GM11168 (cell line): ENCODE results near the gene MRC2.
"Not testable (repeated sequence)": the region's sequence is repeated elsewhere in the genome, so short reads cannot be mapped to it uniquely, and the experiment has no call there.

Source experiments
- in situ Hi-C: fragments of 300-500 bp; cut with MboI; formaldehyde crosslinking; loops from one replicate; pipeline ENCODE4 v1.12.0; 2022; ENCODE audit warnings: low sequenced_read_pairs; ENCODE audit not compliant: unreplicated experiment

MRC2 gene

GRCh38 chr17:62675260-62675659 lies 47.8 kb downstream of the MRC2 start:
- in situ Hi-C loops, result no loop called here

- in situ Hi-C loops, result no loop called here
Observed at GRCh38 chr17:62675701-62676100, 48.2 kb downstream of the MRC2 start.

- in situ Hi-C loops, result no loop called here
Observed at GRCh38 chr17:62676231-62676943, 48.9 kb downstream of the MRC2 start.

DNA sequence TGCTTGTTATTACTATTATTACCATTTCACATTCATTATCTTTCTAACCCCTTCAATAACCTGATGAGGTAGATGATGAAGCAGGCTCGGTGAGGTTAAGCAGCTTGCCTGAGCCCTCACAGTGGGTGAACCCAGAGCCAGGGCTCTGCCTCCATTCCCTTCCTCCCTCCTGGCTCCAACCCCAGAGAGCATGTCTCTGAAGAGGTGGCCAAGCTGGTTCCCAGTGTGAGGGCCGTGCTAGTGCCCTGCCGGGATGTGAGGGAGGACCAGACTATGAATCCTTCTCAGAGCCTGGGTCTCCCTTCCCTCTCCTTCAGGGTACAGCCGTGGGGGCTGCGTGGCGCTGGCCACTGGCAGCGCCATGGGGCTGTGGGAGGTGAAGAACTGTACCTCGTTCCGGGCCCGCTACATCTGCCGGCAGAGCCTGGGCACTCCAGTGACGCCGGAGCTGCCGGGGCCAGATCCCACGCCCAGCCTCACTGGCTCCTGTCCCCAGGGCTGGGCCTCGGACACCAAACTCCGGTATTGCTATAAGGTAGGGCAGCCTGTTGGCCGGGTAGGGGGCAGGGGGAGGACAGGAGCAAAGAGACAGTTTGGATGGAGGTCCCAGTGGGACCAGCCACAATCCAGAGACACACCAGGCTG lies 49.6 kb downstream of the MRC2 start:
- in situ Hi-C loops, result no loop called here

DNA sequence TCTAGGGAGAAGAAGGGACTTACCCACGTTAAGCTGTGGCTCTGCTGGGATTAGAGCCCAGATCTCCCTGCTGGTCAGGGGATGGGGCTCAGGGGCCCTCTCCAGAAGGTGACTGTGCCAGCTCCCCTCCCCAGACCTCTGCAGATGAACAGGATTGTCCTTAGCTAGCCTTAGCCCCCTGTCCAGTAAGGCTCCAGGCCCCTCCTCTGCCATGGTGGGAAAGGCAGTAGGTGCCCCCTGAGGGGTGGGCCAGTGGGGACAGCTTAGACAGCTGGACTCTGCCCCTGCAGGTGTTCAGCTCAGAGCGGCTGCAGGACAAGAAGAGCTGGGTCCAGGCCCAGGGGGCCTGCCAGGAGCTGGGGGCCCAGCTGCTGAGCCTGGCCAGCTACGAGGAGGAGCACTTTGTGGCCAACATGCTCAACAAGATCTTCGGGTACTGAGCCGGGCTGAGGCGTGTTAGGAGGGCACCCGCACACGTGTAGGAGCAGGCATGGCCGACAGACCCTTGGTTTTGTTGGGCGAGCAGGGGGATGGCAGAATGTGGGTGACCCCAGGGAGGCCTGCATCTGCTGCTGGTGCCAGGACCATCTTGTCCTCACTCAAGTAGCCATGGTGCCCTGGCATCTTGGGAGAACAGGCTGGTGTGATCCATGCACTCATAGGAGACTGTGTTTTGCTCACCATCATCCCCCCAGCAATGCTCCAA lies 50.9 kb downstream of the MRC2 start:
- in situ Hi-C loops, result no loop called here

DNA sequence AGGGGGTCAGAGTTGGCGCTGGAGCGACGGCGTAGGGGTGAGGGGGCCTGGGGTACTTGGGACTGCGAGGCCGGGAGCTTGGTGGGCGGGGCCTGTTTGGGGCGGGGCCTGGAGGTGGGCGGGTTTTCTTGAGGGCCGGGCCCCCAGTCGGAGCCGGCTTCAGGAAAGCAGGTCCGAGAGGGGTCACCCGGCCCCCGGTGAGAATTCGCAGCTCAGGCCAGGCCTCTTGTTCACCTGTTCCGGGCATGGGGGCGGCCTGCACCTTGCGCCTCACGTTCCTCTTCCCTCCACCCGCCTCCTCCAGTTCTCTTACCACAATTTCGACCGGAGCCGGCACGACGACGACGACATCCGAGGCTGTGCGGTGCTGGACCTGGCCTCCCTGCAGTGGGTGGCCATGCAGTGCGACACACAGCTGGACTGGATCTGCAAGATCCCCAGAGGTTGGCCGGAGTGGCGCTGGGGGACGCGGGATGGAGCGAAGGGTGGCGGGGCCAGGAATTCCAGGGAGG lies 52.5 kb downstream of the MRC2 start:
- in situ Hi-C loops, result no loop called here

GRCh38 chr17:62680541-62681052 lies 53.1 kb downstream of the MRC2 start:
- in situ Hi-C loops, result no loop called here

- in situ Hi-C loops, result no loop called here
Observed at GRCh38 chr17:62681061-62681938, 53.8 kb downstream of the MRC2 start.

GRCh38 chr17:62681939-62682381 lies 54.5 kb downstream of the MRC2 start:
- in situ Hi-C loops, result no loop called here

DNA sequence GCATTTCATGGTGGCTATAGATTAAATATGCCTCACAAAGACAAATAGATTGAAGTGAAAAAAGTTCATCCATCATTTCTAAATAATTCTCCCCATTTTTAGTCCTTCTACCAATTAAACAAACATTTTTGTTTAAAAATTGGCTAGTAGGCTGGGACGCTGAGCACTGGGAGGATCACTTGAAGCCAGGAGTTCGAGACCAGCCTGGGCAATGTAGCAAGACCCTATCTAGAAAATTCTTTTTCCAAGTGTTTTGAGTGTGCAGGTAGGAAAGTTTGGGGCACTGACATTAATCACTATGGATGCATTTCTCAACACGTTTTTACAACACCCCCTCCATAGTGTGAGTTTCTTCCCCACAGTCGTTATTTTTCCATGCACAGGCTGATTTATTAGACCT lies 56.7 kb downstream of the MRC2 start:
- in situ Hi-C loops, result no loop called here

- in situ Hi-C loops, result no loop called here
Observed at GRCh38 chr17:62687997-62688396, 60.5 kb downstream of the MRC2 start.

DNA sequence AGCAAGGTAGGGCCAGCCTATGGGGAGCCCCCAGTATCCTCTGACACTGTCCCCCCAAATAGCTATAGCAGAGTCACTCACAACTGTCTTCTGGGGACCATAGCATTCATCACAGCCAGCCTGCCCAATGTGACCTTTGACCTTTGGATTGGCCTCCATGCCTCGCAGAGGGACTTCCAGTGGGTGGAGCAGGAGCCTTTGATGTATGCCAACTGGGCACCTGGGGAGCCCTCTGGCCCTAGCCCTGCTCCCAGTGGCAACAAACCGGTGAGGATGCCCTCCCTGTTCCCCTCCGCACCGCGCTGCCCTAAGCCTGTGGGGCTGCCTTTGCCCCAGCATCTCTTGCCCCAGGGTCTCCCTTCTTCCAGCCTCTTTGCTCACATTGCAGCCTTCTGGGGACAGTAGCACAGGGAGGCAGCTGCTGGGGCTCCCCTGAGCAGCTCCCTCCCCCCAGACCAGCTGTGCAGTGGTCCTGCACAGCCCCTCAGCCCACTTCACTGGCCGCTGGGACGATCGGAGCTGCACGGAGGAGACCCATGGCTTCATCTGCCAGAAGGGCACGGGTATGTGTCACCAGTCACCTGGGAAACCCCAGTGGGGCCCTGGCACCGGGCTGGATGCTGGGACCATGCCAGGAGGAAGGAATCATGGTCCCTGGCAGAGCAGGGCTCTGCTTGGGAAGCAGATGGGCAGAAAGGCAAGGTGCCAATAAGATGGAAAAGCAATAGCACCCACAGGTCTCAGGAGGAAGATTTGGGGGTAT lies 61.1 kb downstream of the MRC2 start:
- in situ Hi-C loops, result no loop called here

- in situ Hi-C loops, result no loop called here
Observed at GRCh38 chr17:62689441-62690167, 62.1 kb downstream of the MRC2 start.

DNA sequence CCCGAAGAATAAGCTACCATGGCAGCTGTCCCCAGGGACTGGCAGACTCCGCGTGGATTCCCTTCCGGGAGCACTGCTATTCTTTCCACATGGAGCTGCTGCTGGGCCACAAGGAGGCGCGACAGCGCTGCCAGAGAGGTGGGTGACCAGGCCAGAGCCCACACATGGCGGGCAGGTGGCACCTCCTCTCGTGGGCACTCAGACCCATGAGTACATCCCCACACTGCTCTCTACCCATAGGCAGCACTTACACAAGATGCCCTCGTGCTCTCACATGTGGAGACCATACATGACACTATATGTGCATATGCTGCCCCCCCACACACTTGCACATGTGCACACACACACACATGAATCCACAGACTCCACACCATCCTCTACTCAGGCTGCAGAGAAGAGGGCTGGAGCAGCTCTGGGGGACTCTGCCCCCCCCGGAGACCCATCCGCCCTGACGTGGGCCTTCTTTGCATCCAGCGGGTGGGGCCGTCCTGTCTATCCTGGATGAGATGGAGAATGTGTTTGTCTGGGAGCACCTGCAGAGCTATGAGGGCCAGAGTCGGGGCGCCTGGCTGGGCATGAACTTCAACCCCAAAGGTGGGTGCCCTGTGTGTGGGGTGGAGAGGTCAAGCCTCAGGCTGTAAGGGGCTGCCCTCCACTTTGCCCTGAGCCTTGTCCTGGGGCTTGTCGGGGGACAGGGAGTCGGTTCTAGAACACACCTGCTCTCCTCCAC lies 62.9 kb downstream of the MRC2 start:
- in situ Hi-C loops, result no loop called here

GRCh38 chr17:62691589-62691915 lies 64.1 kb downstream of the MRC2 start:
- in situ Hi-C loops, result not testable (repeated sequence)

DNA sequence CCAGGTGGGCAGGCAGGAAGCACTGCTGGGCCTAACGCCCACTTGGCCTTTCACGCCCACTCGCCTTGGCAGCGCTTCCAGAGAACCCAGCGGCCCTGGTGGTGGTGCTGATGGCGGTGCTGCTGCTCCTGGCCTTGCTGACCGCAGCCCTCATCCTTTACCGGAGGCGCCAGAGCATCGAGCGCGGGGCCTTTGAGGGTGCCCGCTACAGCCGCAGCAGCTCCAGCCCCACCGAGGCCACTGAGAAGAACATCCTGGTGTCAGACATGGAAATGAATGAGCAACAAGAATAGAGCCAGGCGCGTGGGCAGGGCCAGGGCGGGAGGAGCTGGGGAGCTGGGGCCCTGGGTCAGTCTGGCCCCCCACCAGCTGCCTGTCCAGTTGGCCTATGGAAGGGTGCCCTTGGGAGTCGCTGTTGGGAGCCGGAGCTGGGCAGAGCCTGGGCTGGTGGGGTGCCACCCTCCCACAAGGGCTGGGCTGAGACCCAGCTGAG lies 64.7 kb downstream of the MRC2 start:
- in situ Hi-C loops, result no loop called here

DNA sequence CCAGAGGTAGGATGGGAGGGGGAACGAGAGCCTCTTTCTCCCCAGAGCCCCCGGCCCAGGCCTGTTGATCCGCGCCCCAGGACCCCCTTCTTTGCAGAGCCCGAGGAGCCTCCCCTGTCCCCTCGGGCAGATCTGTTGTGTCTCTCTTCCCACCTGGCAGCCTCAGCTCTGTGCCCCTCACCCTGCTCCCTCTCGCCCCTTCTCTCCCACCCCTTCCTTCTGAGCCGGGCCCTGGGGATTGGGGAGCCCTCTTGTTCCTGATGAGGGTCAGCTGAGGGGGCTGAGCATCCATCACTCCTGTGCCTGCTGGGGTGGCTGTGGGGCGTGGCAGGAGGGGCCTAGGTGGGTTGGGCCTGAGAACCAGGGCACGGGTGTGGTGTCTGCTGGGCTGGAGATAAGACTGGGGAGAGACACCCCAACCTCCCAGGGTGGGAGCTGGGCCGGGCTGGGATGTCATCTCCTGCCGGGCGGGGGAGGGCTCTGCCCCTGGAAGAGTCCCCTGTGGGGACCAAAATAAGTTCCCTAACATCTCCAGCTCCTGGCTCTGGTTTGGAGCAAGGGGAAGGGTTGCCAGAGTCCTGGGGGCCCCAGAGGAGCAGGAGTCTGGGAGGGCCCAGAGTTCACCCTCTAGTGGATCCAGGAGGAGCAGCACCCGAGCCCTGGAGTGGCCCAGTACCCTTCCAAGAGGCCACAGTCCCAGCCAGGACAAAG lies 65.4 kb downstream of the MRC2 start:
- in situ Hi-C loops, result no loop called here
